Hematopoietic multipotent progenitor cell treated with erythropoietin and hydrocortisone succinate and interleukin-3 and kit ligand, for 4 days (in vitro differentiated cells): ENCODE measurements around the gene APC.

Source experiments
- DNase-seq: peaks from one replicate; pipeline ENCODE4 v3.0.0-alpha.2; 2015

The APC gene

DNA sequence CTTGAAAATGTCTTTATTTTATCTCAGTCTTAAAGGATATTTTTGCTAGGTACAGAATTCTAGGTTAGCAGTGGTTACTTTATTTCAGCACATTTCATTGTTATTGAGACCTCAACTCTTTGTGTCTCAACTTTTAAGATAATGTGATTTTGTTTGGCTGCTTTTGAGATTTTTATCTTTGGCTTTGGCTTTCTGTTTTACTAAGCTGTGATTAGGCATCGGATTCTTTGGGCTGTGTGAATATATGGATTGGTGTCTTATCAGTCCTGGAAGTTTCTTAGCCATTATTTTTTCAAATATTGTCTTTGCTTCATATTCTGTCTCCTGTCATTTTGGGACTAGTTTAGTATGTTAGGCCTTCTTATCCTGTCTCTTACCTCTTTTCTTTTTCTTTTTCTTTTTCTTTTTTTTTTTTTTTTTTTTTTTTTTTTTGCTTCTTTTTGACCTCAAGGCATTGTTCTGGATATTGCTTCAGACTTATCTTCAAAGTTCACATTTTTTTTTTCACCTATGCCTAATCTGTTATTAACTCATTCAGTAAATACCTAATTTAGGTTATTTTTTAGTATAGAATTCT lies 20.1 kb upstream of the APC start:
- no peak for DNase-seq

DNA sequence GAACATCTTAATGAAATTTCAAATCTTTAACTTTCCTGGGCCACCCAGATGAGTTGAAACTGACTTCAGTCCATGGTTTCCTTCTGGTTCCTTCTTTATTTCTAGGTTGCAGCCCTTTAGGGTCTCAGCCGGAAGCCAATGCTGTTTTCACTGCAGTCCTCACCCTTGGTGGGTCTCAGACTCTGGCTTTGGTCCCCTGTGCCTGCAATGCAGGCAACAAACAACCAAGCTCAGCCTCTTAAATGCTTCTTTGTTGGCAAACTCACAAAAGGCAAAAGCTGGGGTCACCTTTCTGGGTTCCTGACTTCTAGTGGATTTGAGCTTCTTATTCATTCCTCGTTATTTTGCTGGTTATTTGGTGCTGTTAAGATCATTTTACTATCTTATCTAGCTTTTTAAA lies 19.3 kb upstream of the APC start:
- no peak for DNase-seq

DNA sequence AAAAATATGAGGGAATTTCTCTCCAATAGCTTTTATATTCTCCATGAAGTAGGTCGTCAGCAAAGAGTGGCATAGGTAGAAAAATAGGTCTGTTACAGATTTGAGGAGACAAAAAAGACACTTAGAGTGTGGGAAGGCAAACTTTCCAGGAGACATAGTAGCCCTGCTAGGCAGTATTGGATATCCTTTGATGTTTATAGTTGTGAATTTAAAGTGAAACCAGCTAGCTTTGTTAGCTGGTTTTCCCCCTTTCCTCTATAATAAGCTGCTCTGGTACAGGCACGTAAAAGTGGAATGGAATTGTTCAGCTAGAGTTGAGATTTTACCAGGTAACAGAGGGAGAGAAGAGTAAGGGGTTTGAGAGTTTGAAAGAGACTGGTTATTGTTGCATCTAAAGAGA lies 17.1 kb upstream of the APC start:
- no peak for DNase-seq

DNA sequence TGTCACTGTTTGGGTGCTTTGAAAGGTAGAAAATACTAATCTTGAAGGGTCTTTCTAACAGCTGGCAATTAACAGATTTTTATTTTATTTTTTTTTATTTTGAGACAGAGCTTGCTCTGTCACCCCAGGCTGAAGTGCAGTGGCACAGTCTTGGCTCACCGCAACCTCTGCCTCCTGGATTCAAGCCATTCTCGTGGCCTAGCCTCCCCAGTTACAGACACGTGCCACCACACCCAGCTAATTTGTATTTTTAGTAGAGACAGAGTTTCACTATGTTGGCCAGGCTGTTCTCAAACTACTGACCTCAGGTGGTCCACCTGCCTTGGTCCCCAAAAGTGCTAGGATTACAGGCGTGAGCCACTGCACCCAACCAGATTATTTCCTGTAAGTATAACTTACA lies 12.8 kb upstream of the APC start:
- DNase-seq, result peak; percentile 14

DNA sequence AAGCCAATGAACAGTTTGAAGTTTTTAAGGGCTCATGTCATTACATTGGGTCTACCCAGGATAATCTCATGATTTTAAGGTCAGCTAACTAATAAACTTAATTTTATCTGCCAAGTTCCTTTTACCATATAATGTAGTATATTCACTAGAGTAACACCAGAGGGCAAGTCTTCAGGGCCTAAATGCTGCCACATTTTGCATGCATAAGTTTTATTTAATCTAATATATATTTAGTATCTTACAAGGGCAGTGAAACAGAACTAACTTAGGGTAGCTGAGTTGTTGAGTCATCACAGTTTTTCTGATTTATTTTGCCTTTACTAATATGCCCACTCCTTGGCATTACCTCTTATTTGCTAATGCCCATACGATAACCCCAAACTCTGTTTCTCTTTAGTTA lies 8.1 kb upstream of the APC start:
- DNase-seq, result no peak

DNA sequence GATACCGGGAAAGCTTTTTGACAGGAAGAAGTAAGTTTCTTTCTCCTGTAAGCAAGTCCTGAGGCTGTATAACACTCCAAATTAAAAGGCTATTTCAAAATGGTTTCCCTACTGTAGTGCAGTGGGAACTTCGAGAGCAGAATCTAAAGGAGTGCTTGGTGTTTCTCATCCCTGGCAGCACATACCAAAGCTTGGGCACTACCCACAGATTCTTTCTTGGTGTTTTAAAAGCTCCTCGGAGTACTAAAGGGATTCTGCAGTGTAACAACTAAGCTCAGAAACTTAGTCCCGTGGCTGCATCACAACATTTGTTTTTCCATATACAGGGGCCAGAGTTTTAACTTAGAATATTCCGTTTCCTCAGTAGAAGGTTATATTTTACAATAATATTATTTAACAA lies 5.6 kb upstream of the APC start:
- DNase-seq, result no peak

DNA sequence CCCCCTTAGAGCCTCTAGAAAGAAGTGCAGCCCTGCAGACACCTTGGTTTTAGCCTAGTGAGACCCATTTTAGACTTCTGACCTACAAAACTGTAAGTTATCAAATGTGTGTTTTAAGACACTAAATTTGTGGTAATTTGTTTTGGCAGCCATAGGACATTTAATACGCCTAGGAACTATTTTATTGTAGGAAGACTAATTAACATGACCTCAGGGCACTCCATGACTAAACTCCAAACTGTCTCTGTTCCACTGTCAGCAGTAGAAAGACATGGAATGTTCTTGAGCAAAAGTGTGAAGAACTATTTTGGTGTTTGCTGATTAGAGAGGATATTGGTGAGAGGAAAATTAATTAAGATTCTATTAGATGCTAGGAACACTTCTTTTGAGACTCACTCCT lies 4.1 kb upstream of the APC start:
- DNase-seq, result no peak

DNA sequence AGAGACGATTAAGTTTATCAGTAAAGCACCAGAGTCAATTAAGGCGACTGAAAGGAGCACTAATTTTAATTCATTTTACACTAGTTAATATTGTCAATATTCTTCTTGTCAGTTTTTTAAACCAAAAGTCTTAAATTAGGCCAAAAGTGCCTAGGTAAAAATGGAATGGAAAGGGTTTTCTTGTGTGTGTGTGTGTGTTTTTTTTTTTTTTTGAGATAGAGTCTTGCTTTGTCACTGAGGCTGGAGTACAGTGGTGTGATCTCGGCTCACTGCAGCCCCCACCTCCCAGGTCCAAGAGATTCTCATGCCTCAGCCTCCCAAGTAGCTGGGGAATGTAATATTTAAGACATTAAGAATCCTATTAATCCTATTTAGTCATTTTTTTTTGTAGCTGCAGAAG lies 3.1 kb upstream of the APC start:
- no peak for DNase-seq

DNA sequence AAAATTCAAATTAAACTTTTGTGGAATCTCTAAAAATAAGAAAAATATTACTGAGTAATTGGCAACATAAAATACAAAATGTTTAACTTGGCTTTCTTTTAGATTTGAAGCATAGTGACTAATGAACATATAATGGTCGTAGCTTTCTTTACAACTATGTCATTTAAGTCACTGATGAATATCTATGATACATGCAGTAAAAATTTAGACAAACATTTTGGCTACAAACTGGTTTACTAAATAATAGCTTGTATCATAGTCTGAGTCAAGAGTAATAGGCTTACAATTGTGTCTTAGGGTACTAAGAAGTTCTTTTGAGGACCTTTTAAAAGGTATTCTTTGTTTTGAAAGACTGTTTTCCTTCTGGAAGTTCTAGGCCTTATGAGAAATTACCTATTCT lies 2.0 kb upstream of the APC start:
- DNase-seq, result no peak

DNA sequence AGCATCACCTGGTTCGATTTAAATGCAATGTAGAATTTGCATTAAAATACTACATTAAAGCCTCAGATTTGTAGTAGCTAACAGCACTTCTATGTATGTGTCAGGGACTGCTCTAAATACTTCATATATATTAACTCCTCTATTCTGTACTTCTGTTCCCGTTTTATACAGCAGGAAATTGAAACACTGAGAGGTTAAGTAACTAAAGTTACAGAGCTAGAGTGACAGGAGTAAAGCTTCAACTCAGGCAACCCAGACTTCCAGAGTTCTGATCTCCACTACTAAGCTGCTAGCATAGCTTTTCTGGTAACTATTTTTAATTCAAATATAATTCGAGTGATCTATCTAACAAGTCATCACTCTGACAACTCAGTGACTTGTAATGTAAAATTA lies 619 bp upstream of the APC start:
- DNase-seq, result peak; percentile 24

DNA sequence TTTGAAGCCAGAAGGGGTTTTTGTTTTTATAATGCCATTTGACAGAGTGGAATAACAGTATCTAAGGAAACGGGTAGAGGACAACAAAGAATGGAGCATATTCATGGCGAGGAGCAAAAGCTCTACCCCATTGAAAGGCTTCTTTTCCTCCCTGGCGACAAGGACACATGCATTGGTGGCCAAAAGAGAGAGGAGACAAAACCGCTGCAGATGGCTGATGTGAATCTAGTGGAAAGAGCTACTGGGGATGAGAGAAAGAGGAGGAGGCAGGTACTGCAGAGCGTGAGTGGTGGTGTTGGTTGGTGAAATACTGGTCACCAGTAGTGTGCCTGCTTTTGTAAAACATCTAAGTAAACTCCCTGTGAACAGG lies 491 bp downstream of the APC start:
- peak; percentile 56 for DNase-seq

DNA sequence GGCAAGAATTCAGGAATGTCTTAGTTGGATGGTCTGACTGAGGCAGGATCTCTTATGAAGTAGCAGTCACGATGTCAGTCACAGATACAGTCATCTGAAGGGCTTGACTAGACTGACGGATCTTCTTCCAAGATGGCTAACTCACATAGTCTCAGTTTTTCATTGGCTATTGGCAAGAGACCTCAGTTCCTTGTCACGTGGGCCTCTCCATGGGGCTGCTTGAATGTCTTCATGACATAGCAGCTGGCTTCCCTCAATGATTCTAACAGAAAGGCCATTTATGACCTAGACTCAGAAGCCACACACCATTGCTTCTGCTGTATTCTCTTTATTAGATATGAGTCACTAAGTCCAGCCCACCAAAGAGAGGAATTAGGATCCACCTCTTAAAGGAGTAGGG lies 4.7 kb downstream of the APC start:
- DNase-seq, result peak; percentile 17

DNA sequence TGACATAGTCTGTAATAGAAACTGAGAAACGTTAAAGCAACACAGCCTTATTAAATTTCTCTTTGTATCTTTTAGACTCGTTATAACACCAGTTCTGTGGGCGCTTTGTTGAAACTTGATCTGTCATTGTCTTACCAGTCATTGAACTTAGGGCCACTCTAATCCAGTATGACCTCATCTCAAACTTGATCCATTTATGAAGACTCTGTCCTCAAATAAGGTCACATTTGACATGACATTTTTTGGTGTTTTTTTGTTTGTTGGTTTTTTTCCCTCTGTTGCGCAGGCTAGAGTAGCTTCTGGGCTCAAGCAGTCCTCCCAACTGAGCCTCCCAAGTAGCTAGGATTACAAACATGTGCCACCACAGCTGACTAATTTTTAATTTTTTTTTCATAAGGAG lies 5.9 kb downstream of the APC start:
- DNase-seq, result no peak

DNA sequence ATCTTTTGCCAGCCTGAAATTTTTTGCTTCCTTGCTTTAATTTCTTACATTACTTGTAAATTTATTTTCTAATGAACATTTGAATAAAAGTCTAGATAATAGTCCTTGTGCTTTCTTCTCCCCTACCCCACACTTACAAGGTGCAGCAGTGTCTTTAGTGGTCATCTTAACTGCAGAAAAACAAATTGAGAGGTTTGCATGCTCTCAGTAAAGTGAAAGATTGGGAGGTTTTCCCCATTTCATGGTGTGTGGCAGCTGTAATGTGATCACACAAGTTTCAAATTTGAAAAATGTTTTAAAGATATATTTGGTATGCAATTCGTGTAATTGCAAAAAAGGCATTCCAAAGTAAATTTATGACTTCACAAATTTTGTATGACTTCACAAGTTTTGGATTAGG lies 14.7 kb downstream of the APC start:
- no peak for DNase-seq

DNA sequence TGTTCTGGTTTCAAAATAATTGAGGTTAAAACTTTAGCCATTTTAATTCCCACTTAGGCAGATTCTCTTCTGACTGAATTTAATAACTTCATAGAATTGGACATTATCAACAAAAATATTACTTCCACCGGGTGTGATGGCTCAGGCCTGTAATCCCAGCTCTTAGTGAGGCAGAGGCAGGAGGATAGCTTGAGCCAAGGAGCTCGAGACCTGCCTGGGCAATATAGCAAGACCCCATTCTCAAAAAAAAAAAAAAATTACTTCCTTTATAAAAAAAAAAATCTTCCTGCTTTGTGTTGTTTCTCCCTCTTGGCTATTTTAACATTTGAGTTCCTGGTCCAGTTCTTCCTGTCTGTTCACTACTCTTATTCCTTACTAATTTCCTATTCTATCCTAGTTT lies 18.0 kb downstream of the APC start:
- no peak for DNase-seq

DNA sequence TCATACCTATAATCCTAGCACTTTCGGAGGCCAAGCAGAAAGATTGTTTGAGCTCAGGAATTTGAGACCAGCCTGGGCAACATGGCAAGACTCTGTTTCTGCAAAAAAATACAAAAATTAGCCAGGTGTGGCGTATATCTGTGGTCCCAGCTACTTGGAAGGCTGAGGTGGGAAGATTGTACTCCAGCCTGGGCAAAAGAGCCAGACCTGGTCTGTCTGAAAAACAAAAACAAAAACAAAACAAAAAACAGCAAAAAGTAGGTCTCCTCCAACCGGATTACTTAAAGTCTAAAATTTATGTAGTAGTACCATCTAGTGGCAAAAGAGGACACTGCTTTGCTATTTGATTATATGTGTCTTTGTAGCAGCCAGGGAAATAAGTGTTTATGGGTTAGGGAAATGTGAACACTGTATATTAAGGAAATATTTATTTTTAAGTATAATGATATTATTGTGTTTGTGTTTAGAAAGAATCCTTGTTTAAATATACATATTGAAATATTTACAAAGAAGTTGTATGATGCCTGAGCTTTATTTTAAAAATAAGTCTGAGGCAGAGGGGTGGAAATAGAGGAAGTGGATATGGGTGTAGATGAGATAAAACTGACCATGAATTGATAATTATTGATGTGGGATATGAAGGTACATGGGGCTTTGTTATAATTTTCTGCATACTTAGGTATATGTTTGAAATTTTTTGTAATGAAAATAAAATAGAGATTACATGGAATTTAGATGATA lies 20.0 kb downstream of the APC start:
- peak; percentile 90 for DNase-seq

DNA sequence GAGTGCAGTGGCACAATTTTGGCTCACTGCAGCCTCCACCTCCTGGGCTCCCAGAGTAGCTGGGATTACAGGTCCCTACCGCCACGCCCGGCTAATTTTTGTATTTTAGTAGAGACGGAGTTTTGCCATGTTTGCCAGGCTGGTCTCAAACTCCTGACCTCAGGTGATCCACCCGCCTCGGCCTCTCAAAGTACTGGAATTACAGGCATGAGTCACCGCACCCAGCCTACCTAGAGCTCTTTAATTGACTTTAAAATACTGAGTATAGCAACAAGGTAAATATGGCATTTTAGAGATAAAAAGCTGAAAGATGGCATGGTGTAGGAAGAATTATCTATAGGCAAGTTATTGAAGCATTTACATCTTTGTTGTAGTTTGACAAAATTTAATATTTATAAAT lies 21.0 kb downstream of the APC start:
- DNase-seq, result no peak

DNA sequence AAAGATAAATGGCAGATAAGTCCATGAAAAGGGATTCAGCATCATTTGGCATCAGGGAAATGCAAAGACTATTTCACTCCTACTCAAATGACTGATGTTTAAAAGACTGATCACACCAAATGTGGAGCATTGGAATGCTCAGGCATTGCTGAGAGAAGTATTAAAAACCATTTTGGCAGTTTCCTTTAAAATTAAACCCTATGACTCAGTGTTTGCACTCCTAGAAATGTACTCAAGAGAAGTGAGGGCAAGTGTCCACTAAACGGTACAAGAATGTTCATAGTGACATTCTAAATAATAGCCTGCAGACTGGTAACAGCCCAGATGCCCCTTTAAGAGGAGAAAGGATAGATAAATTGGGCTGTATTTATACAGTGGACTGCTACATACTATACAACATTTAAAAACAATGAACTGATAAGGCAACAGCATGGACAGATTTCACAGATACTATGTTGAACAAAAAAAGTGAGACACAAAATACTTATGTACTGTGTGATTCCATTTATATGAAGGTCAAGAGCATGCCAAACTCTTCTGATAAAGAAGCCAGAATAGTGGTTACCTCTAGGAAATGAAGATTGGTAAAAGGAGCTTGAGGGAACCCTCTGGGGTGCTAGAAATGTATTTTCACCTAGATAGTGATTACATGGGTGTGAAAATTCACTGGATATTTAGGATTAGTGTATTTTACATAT lies 24.6 kb downstream of the APC start:
- no peak for DNase-seq

DNA sequence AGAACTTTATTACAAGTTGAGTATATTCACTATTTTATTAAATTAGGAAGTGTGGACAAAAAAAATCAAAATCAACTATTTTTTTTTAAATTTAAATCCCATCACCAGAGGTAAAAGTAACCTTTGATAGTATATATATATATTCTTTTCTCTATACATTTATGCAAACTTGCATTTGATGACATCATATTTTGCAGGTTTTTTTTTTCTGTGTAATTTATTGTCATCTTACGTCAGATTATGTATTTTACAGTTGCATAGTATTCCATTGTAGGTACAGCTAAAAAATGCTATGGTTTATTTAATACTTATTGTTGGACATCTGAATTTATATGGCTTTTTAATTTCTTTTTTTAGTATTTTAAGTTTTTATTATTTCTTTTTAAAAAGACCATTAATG lies 25.5 kb downstream of the APC start:
- no peak for DNase-seq

DNA sequence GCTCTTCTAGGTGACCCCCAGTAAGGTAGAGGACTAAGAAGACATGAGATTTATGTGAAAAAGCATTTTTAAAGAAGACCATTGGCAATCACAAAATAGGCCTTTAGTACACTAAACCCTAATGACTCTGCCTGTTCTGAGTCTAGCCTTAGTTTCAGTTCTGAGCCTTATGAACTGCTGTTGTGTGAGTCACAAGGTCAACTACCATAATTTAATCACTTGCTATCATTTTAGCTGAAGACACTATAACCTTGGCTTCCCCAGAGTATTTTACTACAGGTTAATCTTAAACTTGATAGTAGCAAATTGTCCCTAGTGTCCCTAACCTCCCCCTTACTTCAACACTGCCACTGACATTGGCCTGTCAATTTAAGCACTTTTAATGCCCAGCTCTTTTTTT lies 34.4 kb downstream of the APC start:
- DNase-seq, result no peak

DNA sequence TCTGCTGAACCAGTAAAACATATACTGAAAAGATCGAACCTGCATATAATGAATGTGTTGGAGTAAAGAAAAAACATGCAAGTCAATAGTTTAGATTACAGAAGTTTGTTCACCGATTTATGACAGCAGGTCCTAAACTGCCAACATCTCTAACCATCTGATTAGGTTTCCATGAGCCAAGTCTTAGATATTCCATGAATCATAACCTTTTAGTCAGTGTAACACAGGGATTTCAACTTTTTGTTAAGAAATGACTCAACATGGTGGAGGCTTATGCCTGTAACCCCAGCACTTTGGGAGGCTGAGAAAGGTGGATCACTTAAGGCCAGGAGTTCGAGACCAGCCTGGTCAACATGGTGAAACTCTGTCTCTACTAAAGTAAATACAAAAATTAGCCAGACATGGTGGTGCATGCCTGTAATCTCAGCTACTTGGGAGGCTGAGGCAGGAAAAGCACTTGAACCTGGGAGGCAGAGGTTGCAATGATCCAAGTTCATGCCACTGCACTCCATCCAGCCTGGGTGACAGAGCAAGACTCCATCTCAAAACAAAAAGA lies 38.7 kb downstream of the APC start:
- DNase-seq, result no peak

DNA sequence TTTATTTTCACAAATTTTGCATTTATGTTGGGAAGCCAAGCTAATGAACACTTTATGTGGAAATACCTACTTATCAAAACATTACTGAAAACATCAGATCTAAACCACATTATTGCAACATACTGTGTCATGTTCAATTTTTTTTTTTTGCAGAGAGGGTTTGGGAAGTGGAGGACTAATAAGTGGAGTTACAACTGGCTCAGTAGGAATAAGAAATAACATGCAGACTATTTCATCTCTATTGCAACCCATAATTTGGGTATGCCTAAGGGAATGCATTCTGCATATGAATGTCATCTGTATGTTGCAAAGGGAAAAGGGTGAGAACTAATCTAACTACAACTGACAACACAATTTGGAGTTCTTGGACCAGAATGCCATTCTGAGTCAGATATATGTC lies 41.8 kb downstream of the APC start:
- peak; percentile 54 for DNase-seq

DNA sequence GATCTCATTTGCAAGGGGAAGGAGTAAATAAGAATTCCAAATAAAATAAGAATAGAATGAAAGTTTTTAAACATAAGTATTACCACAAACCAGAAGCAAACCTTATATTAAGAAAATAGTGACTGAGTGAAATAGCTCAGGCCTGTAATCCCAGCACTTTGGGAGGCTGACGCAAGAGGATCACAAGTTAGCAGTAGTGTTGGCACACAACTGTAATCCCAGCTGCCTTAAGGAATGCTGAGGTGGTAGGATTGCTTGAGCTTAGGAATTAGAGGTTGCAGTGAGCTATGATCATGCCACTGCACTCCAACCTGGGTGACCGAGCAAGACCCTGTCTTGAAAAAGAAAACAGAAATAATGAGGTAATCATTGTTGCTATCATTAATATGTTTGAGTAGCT lies 47.0 kb downstream of the APC start:
- no peak for DNase-seq

DNA sequence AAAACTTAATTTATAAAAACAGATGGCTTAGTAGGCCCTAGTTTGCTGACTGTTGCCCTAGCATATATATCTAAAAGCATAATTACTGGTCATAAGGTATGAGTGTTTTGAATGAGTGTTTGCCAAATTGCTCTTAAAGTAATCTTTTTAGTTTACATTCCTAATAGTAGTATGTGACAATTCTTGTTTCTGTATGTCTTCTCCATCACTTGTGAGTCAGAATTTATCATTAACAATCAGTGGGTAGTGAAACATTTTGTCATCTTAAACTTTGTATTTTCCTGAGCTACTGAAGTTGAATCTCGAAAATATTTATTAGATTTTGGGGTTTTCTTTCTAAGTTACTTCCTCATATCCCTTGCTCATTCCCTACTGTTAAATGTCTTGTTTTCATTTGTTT lies 49.6 kb downstream of the APC start:
- DNase-seq, result no peak
